ENCODE measurements around the gene ZNF227.
"Not testable (repeated sequence)": the region's sequence is repeated elsewhere in the genome, so short reads cannot be mapped to it uniquely, and the experiment has no call there.

Gene ZNF227

GRCh38 chr19:44212250-44212865, at the start of gene ZNF227:
Gene ZNF227 (plus strand): TSS chr19:44212532. CDS start chr19:44217793, 5,261 bp downstream.
- H3K27me3 Mint-ChIP-seq (ENCODE audit: low read depth) = no peaks in the 10 kb centered on the region
- peaks cover 37% of the 10 kb centered on the region for H3K36me3 Mint-ChIP-seq (ENCODE audit: low read depth)
- peak; percentile 77 for DNase-seq (ENCODE audit: low spot score)
- H3K4me1 Mint-ChIP-seq (ENCODE audit: low read depth) = peaks cover 14% of the 10 kb centered on the region
- H3K4me3 Mint-ChIP-seq = peak within 1 kb of the TSS; percentile 90
- peaks cover 43% of the 10 kb centered on the region for H3K9me3 Mint-ChIP-seq
- peak within 1 kb of the TSS; percentile 91 for H3K27ac Mint-ChIP-seq

DNA sequence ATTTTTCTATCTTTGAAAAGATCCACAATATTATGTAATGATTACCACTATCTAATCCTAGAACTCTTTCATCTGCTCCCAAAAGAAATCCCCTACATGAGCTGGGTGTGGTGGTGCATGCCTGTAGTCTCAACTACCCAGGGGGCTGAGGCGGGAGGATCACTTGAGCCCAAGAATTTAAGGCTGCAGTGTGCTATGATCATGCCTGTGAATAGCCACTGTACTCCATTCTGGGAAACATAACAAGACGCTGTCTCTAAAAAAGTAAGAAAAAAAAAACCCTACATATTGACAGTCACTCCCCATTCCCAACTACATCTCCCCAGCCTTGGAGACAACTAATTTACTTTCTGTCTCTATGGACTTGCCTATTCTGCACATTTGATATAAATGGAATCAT, 48.5 kb upstream of the ZNF227 start:
- DNase-seq (ENCODE audit: low spot score) = no peak
- Mint-ChIP-seq H3K9me3 (peaks cover 62% of the 10 kb centered on the region), H3K4me3 (no peak overlapping the region), H3K36me3 (ENCODE audit: low read depth) (peaks cover 46% of the 10 kb centered on the region), H3K27me3 (ENCODE audit: low read depth) (no peaks in the 10 kb centered on the region), H3K4me1 (ENCODE audit: low read depth) (peaks cover 22% of the 10 kb centered on the region), H3K27ac (no peak overlapping the region)

- peak overlapping the region; percentile 90 for H3K27ac Mint-ChIP-seq
- peaks cover 63% of the 10 kb centered on the region for H3K9me3 Mint-ChIP-seq
- H3K4me3 Mint-ChIP-seq = peak overlapping the region; percentile 98
- peaks cover 22% of the 10 kb centered on the region for H3K4me1 Mint-ChIP-seq (ENCODE audit: low read depth)
- peaks cover 51% of the 10 kb centered on the region for H3K36me3 Mint-ChIP-seq (ENCODE audit: low read depth)
- DNase-seq (ENCODE audit: low spot score) = no peak
- no peaks in the 10 kb centered on the region for H3K27me3 Mint-ChIP-seq (ENCODE audit: low read depth)
Measured at GRCh38 chr19:44164327-44164672, 48.0 kb upstream of the ZNF227 start.

GRCh38 chr19:44164673-44165512, 47.4 kb upstream of the ZNF227 start, which contains the start of gene ZNF226:
Gene ZNF226 (plus strand): TSS chr19:44165100. CDS start chr19:44170081, 4,981 bp downstream.
- Mint-ChIP-seq H3K27ac (peak within 1 kb of the TSS; percentile 90), H3K36me3 (ENCODE audit: low read depth) (peaks cover 57% of the 10 kb centered on the region)

GRCh38 chr19:44170660-44171059, 41.7 kb upstream of the ZNF227 start:
- DNase-seq (ENCODE audit: low spot score); H3K27ac Mint-ChIP-seq; H3K4me3 Mint-ChIP-seq; H3K27me3 Mint-ChIP-seq (ENCODE audit: low read depth): not testable (repeated sequence)
- Mint-ChIP-seq H3K9me3 (peaks cover 74% of the 10 kb centered on the region), H3K4me1 (ENCODE audit: low read depth) (peaks cover 12% of the 10 kb centered on the region), H3K36me3 (ENCODE audit: low read depth) (peaks cover 92% of the 10 kb centered on the region)

More at GRCh38 chr19:44164673-44165512, 47.4 kb upstream of the ZNF227 start, which contains the start of gene ZNF226:
- no peaks in the 10 kb centered on the region for H3K27me3 Mint-ChIP-seq (ENCODE audit: low read depth)
- peaks cover 22% of the 10 kb centered on the region for H3K4me1 Mint-ChIP-seq (ENCODE audit: low read depth)
- peaks cover 65% of the 10 kb centered on the region for H3K9me3 Mint-ChIP-seq
- DNase-seq (ENCODE audit: low spot score) = peak; percentile 79
- peak within 1 kb of the TSS; percentile 98 for H3K4me3 Mint-ChIP-seq

DNA sequence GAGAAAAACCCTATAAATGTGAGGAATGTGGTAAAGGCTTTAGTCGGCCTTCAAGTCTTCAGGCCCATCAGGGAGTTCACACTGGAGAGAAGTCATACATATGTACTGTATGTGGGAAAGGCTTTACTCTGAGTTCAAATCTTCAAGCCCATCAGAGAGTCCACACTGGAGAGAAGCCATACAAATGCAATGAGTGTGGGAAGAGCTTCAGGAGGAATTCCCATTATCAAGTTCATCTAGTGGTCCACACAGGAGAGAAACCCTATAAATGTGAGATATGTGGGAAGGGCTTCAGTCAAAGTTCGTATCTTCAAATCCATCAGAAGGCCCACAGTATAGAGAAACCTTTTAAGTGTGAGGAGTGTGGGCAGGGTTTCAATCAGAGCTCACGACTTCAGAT, 35.7 kb upstream of the ZNF227 start:
- no peak for DNase-seq (ENCODE audit: low spot score)
- H3K9me3 Mint-ChIP-seq = peaks cover 89% of the 10 kb centered on the region
- no peak overlapping the region for H3K27ac Mint-ChIP-seq
- no peak overlapping the region for H3K4me3 Mint-ChIP-seq
- peaks cover 66% of the 10 kb centered on the region for H3K36me3 Mint-ChIP-seq (ENCODE audit: low read depth)
- no peaks in the 10 kb centered on the region for H3K27me3 Mint-ChIP-seq (ENCODE audit: low read depth)
- no peaks in the 10 kb centered on the region for H3K4me1 Mint-ChIP-seq (ENCODE audit: low read depth)

DNA sequence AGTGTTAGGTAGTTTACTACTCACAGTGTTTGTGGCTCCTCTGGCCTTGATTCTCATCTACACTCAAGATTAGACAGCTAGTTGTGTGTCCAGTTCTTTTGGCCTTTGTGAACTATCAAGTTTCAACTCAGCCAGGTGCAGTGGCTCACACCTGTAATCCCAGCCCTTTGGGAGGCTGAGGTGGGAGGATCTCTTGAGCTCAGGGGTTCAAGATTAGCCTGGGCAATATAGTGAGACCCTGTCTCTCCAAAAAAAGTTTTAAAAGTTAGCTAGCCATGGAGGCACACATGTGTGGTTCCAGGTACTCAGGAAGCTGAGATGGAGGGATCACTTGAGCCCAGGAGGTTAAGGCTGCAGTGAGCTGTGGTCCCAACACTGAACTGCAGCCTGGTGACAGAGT, 31.4 kb upstream of the ZNF227 start:
- DNase-seq (ENCODE audit: low spot score) = no peak
- Mint-ChIP-seq H3K27ac (no peak overlapping the region), H3K9me3 (peaks cover 85% of the 10 kb centered on the region), H3K4me1 (ENCODE audit: low read depth) (no peaks in the 10 kb centered on the region), H3K27me3 (ENCODE audit: low read depth) (no peaks in the 10 kb centered on the region), H3K36me3 (ENCODE audit: low read depth) (peaks cover 23% of the 10 kb centered on the region), H3K4me3 (no peak overlapping the region)

DNA sequence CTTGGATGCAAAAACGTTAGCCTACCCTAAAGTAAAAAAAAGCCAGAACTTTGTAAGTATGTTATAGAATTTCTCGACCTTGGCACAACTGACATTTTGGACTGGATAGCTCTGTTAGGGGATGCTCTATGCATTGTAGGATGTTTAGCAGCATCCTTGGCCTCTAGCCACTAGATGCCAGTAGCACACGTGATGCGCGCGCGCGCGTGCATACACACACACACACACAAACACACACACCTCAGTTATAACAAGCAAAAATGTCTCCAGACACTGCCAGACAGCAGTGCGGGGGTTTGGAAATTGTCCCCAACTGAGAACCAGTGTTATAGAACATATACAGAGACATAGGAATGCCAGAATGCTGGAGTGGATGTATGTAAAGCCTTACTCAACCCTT, 30.2 kb upstream of the ZNF227 start:
- Mint-ChIP-seq H3K27ac (no peak overlapping the region), H3K9me3 (peaks cover 78% of the 10 kb centered on the region), H3K27me3 (ENCODE audit: low read depth) (no peaks in the 10 kb centered on the region), H3K4me3 (no peak overlapping the region), H3K36me3 (ENCODE audit: low read depth) (peaks cover 11% of the 10 kb centered on the region), H3K4me1 (ENCODE audit: low read depth) (no peaks in the 10 kb centered on the region)
- DNase-seq (ENCODE audit: low spot score) = no peak

DNA sequence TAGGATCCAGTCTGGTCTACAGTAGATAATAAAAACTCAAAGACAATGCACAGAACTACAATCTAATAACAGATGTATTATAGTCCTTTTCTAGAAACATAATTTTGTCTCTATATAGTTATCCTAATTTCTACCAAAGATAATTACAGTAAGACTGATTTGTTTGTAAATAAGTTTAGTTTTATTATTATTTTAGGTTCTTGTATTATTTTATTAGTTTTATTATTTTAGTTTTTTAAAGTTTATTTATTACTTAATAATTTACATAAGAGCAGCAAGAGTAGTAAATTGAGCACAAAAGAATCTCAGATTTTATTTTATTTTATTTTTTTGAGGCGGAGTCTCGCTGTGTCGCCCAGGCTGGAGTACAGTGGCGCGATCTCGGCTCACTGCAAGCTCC, 22.3 kb upstream of the ZNF227 start:
- H3K4me1 Mint-ChIP-seq (ENCODE audit: low read depth) = no peaks in the 10 kb centered on the region

GRCh38 chr19:44192127-44192526, 20.2 kb upstream of the ZNF227 start:
- Mint-ChIP-seq H3K9me3 (peaks cover 62% of the 10 kb centered on the region), H3K27me3 (ENCODE audit: low read depth) (no peaks in the 10 kb centered on the region), H3K4me3 (no peak overlapping the region), H3K36me3 (ENCODE audit: low read depth) (no peaks in the 10 kb centered on the region), H3K27ac (no peak overlapping the region), H3K4me1 (ENCODE audit: low read depth) (no peaks in the 10 kb centered on the region)
- no peak for DNase-seq (ENCODE audit: low spot score)

More for the DNA sequence above, 22.3 kb upstream of the ZNF227 start:
- Mint-ChIP-seq H3K4me3 (no peak overlapping the region), H3K9me3 (peaks cover 56% of the 10 kb centered on the region), H3K27ac (no peak overlapping the region), H3K36me3 (ENCODE audit: low read depth) (no peaks in the 10 kb centered on the region), H3K27me3 (ENCODE audit: low read depth) (no peaks in the 10 kb centered on the region)
- no peak for DNase-seq (ENCODE audit: low spot score)

DNA sequence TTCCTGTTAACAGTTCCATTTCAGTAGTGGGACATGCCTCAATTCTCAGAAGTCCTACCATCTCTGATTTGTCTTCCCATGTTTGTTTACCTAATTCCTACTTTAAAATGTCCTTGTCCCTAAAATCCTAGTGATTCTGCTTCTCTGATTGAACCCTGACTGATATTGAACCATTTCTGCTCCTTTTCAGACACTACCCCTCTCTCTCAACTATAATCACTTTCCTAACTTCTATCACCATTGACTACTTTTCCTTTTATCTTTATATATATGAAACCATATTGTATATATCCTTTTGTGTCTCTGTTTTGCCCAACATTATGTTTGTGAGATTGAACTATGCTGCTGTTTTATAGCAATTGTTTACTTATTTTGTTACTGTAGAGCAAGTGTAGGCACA, 15.6 kb upstream of the ZNF227 start:
- no peak overlapping the region for H3K4me3 Mint-ChIP-seq
- no peaks in the 10 kb centered on the region for H3K36me3 Mint-ChIP-seq (ENCODE audit: low read depth)
- no peak for DNase-seq (ENCODE audit: low spot score)
- no peak overlapping the region for H3K27ac Mint-ChIP-seq
- peaks cover 36% of the 10 kb centered on the region for H3K9me3 Mint-ChIP-seq
- no peaks in the 10 kb centered on the region for H3K4me1 Mint-ChIP-seq (ENCODE audit: low read depth)
- no peaks in the 10 kb centered on the region for H3K27me3 Mint-ChIP-seq (ENCODE audit: low read depth)

- H3K4me3 Mint-ChIP-seq = no peak overlapping the region
- peaks cover 6% of the 10 kb centered on the region for H3K4me1 Mint-ChIP-seq (ENCODE audit: low read depth)
- peaks cover 31% of the 10 kb centered on the region for H3K9me3 Mint-ChIP-seq
- no peaks in the 10 kb centered on the region for H3K27me3 Mint-ChIP-seq (ENCODE audit: low read depth)
- no peak for DNase-seq (ENCODE audit: low spot score)
- H3K36me3 Mint-ChIP-seq (ENCODE audit: low read depth) = peaks cover 6% of the 10 kb centered on the region
- no peak overlapping the region for H3K27ac Mint-ChIP-seq
Measured at GRCh38 chr19:44202470-44202869, 9.9 kb upstream of the ZNF227 start.

- DNase-seq (ENCODE audit: low spot score) = no peak
- no peaks in the 10 kb centered on the region for H3K27me3 Mint-ChIP-seq (ENCODE audit: low read depth)
- H3K27ac Mint-ChIP-seq = no peak overlapping the region
- no peak overlapping the region for H3K4me3 Mint-ChIP-seq
- H3K9me3 Mint-ChIP-seq = peaks cover 34% of the 10 kb centered on the region
- peaks cover 6% of the 10 kb centered on the region for H3K36me3 Mint-ChIP-seq (ENCODE audit: low read depth)
- peaks cover 7% of the 10 kb centered on the region for H3K4me1 Mint-ChIP-seq (ENCODE audit: low read depth)
Measured at GRCh38 chr19:44202974-44203373, 9.4 kb upstream of the ZNF227 start.

- not testable (repeated sequence) for H3K4me1 Mint-ChIP-seq (ENCODE audit: low read depth); H3K36me3 Mint-ChIP-seq (ENCODE audit: low read depth); H3K4me3 Mint-ChIP-seq; DNase-seq (ENCODE audit: low spot score); H3K27me3 Mint-ChIP-seq (ENCODE audit: low read depth); H3K27ac Mint-ChIP-seq
- H3K9me3 Mint-ChIP-seq = peaks cover 39% of the 10 kb centered on the region
Measured at GRCh38 chr19:44203877-44204276, 8.5 kb upstream of the ZNF227 start.
